ENCODE results near the gene TCFL5.

Gene TCFL5

GRCh38 chr20:62793757-62794006, 67.9 kb downstream of the TCFL5 start:
- no peak for DNase-seq

- no peak for DNase-seq
Observed at GRCh38 chr20:62792940-62793756, 68.5 kb downstream of the TCFL5 start.

- DNase-seq = no peak
Observed at GRCh38 chr20:62792182-62792939, 69.3 kb downstream of the TCFL5 start.

GRCh38 chr20:62791301-62792181, 70.1 kb downstream of the TCFL5 start:
- peak; percentile 37 for DNase-seq

All from NCI-H510A (cell line).